ENCODE data around the gene PLN.
A peak's percentile ranks its signal among the peaks of the same experiment; 100 is the strongest.

The PLN gene

GRCh38 chr6:118598324-118598723 lies 50.2 kb downstream of the PLN start:
- ATAC-seq (ENCODE audit: insufficient read depth, low read depth) (no peak), DNase-seq (no peak)
- no peaks in the 10 kb centered on the region for H3K9me3 ChIP-seq (ENCODE audit: insufficient read depth, low read length, severe bottlenecking)
- H3K9ac ChIP-seq (ENCODE audit: low read depth, low read length), result no peak overlapping the region
- H3K4me1 ChIP-seq (ENCODE audit: insufficient read depth, low read length), result no peaks in the 10 kb centered on the region
- H3K27me3 ChIP-seq (ENCODE audit: insufficient read depth, low read length, poor library complexity), result no peaks in the 10 kb centered on the region
- no peak overlapping the region for H3K4me2 ChIP-seq (ENCODE audit: insufficient read depth, low read length)
- peaks cover 4% of the 10 kb centered on the region; the same call in 1 of the 2 replicates for H4K20me1 ChIP-seq (ENCODE audit: insufficient read depth, low read length)
- H3K27ac ChIP-seq (ENCODE audit: low read length), result no peak overlapping the region
- H3K36me3 ChIP-seq (ENCODE audit: insufficient read depth, low read length), result peaks cover 8% of the 10 kb centered on the region; the same call in 1 of the 2 replicates
- H3K79me2 ChIP-seq (ENCODE audit: insufficient read depth, low read length), result peaks cover 85% of the 10 kb centered on the region
- H2AFZ ChIP-seq (ENCODE audit: low read depth, low read length), result no peak overlapping the region
- no peak for TF ChIP-seq CTCF (IDR thresholded peaks at IDR 0.05; ENCODE audit: borderline replicate concordance, extremely low read depth, low read length, poor library complexity, severe bottlenecking)
- no peak overlapping the region for H3K4me3 ChIP-seq (ENCODE audit: low read depth in 1 of 2, low read length in 2 of 2)

- no peak overlapping the region for H3K27ac ChIP-seq (ENCODE audit: low read length)
- no peaks in the 10 kb centered on the region for H4K20me1 ChIP-seq (ENCODE audit: insufficient read depth, low read length)
- peaks cover 8% of the 10 kb centered on the region for H3K9me3 ChIP-seq (ENCODE audit: insufficient read depth, low read length, severe bottlenecking)
- H3K27me3 ChIP-seq (ENCODE audit: insufficient read depth, low read length, poor library complexity), result no peaks in the 10 kb centered on the region
- H2AFZ ChIP-seq (ENCODE audit: low read depth, low read length), result no peak overlapping the region
- no peak overlapping the region for H3K4me3 ChIP-seq (ENCODE audit: low read depth in 1 of 2, low read length in 2 of 2)
- H3K9ac ChIP-seq (ENCODE audit: low read depth, low read length), result no peak overlapping the region
- H3K4me2 ChIP-seq (ENCODE audit: insufficient read depth, low read length), result no peak overlapping the region
- peaks cover 86% of the 10 kb centered on the region for H3K79me2 ChIP-seq (ENCODE audit: insufficient read depth, low read length)
- H3K36me3 ChIP-seq (ENCODE audit: insufficient read depth, low read length), result peaks cover 26% of the 10 kb centered on the region; the same call in 1 of the 2 replicates
- DNase-seq (no peak), ATAC-seq (ENCODE audit: insufficient read depth, low read depth) (no peak)
- H3K4me1 ChIP-seq (ENCODE audit: insufficient read depth, low read length), result peaks cover 12% of the 10 kb centered on the region
- TF ChIP-seq CTCF (IDR thresholded peaks at IDR 0.05; ENCODE audit: borderline replicate concordance, extremely low read depth, low read length, poor library complexity, severe bottlenecking) (no peak), EZH2 (IDR thresholded peaks at IDR 0.05; ENCODE audit: borderline replicate concordance, low read depth, low read length, severe bottlenecking) (no peak)
These were observed 54.2 kb downstream of the PLN start for GRCh38 chr6:118602300-118602699.

GRCh38 chr6:118603372-118603771 lies 55.3 kb downstream of the PLN start:
- H4K20me1 ChIP-seq (ENCODE audit: insufficient read depth, low read length), result no peaks in the 10 kb centered on the region
- no peak overlapping the region for H3K4me3 ChIP-seq (ENCODE audit: low read depth in 1 of 2, low read length in 2 of 2)
- no peak overlapping the region for H3K27ac ChIP-seq (ENCODE audit: low read length)

GRCh38 chr6:118606268-118606667 lies 58.2 kb downstream of the PLN start:
- H3K4me3 ChIP-seq (ENCODE audit: low read depth in 1 of 2, low read length in 2 of 2), result no peak overlapping the region
- no peak for TF ChIP-seq EZH2 (IDR thresholded peaks at IDR 0.05; ENCODE audit: borderline replicate concordance, low read depth, low read length, severe bottlenecking)
- no peak for TF ChIP-seq CTCF (IDR thresholded peaks at IDR 0.05; ENCODE audit: borderline replicate concordance, extremely low read depth, low read length, poor library complexity, severe bottlenecking)
- H3K9ac ChIP-seq (ENCODE audit: low read depth, low read length), result no peak overlapping the region
- no peaks in the 10 kb centered on the region for H4K20me1 ChIP-seq (ENCODE audit: insufficient read depth, low read length)
- H3K4me2 ChIP-seq (ENCODE audit: insufficient read depth, low read length), result no peak overlapping the region
- peak overlapping the region; percentile 24; the same call in 1 of the 2 replicates for H3K27ac ChIP-seq (ENCODE audit: low read length)
- peaks cover 13% of the 10 kb centered on the region for H3K4me1 ChIP-seq (ENCODE audit: insufficient read depth, low read length)
- peaks cover 8% of the 10 kb centered on the region for H3K9me3 ChIP-seq (ENCODE audit: insufficient read depth, low read length, severe bottlenecking)
- DNase-seq (no peak), ATAC-seq (ENCODE audit: insufficient read depth, low read depth) (peak; percentile 79)
- peaks cover 36% of the 10 kb centered on the region for H3K36me3 ChIP-seq (ENCODE audit: insufficient read depth, low read length)
- H2AFZ ChIP-seq (ENCODE audit: low read depth, low read length), result no peak overlapping the region
- no peaks in the 10 kb centered on the region for H3K27me3 ChIP-seq (ENCODE audit: insufficient read depth, low read length, poor library complexity)
- peaks cover 92% of the 10 kb centered on the region for H3K79me2 ChIP-seq (ENCODE audit: insufficient read depth, low read length)

More at GRCh38 chr6:118603372-118603771, 55.3 kb downstream of the PLN start:
- Histone ChIP-seq H3K36me3 (ENCODE audit: insufficient read depth, low read length) (peaks cover 32% of the 10 kb centered on the region; the same call in 1 of the 2 replicates), H3K9ac (ENCODE audit: low read depth, low read length) (no peak overlapping the region), H3K4me2 (ENCODE audit: insufficient read depth, low read length) (no peak overlapping the region), H2AFZ (ENCODE audit: low read depth, low read length) (no peak overlapping the region), H3K27me3 (ENCODE audit: insufficient read depth, low read length, poor library complexity) (no peaks in the 10 kb centered on the region), H3K79me2 (ENCODE audit: insufficient read depth, low read length) (peaks cover 84% of the 10 kb centered on the region), H3K4me1 (ENCODE audit: insufficient read depth, low read length) (peaks cover 13% of the 10 kb centered on the region), H3K9me3 (ENCODE audit: insufficient read depth, low read length, severe bottlenecking) (peaks cover 8% of the 10 kb centered on the region)
- no peak for TF ChIP-seq EZH2 (IDR thresholded peaks at IDR 0.05; ENCODE audit: borderline replicate concordance, low read depth, low read length, severe bottlenecking)
- ATAC-seq (ENCODE audit: insufficient read depth, low read depth) (no peak), DNase-seq (no peak)

All from DND-41 (cell line).